Calu3 (cell line): ENCODE results near the gene NUBP1. TPM values are rescaled to one million over a fixed set of nuclear protein-coding genes. Genes with fewer than 3 reads are reported as not detected.
"Not testable (repeated sequence)": the region's sequence is repeated elsewhere in the genome, so short reads cannot be mapped to it uniquely, and the experiment has no call there.

Experiments
- BruUV-seq: library from RNA; stranded (reverse); fragments of 400-500 nt; replicated peaks from 2 replicates; lab custom pipeline; 2021; lab: Mats Ljungman, UMichigan
- CTCF ChIA-PET: fragments of 300-600 bp; sonication (Branson Sonifier 250); formaldehyde crosslinking; loops from one replicate; lab custom pipeline; 2022; ENCODE audit warnings: antibody characterized with exemption; lab: Charles Lee
- DNase-seq: peaks from one replicate; pipeline ENCODE4 v3.0.0; 2022
- H3K27ac Mint-ChIP-seq: one replicate; pipeline ENCODE4 v1.8.0; 2022; ENCODE audit warnings: mixed read lengths; ENCODE audit not compliant: unreplicated experiment
- H3K27me3 Mint-ChIP-seq: one replicate; pipeline ENCODE4 v1.8.0; 2022; ENCODE audit warnings: mixed read lengths; ENCODE audit not compliant: unreplicated experiment
- H3K36me3 Mint-ChIP-seq: one replicate; pipeline ENCODE4 v1.8.0; 2022; ENCODE audit warnings: mild to moderate bottlenecking, moderate library complexity, mixed read lengths; ENCODE audit not compliant: insufficient read depth, unreplicated experiment
- H3K4me1 Mint-ChIP-seq: one replicate; pipeline ENCODE4 v1.8.0; 2022; ENCODE audit warnings: mild to moderate bottlenecking, low read depth, mixed read lengths; ENCODE audit not compliant: unreplicated experiment
- H3K4me3 Mint-ChIP-seq: one replicate; pipeline ENCODE4 v1.8.0; 2022; ENCODE audit warnings: mild to moderate bottlenecking, low read depth, moderate library complexity, mixed read lengths; ENCODE audit not compliant: unreplicated experiment
- H3K9me3 Mint-ChIP-seq: one replicate; pipeline ENCODE4 v1.8.0; 2022; ENCODE audit warnings: low read depth, mixed read lengths; ENCODE audit not compliant: unreplicated experiment
- intact Hi-C: fragments of 100-400 bp; cut with micrococcal nuclease; formaldehyde crosslinking; loops from one replicate; pipeline ENCODE4 v1.10.0; 2022; ENCODE audit not compliant: unreplicated experiment
- total RNA-seq: library from RNA; stranded (reverse); gene quantifications from 2 replicates; pipeline ENCODE4 v1.2.3, GENCODE V29; 2022
- TF ChIP-seq, protein P1 (sequence below): fragments of 200-600 bp; IDR thresholded peaks from one replicate; pipeline ENCODE4 v1.8.0; 2022; ENCODE audit warnings: antibody characterized with exemption; ENCODE audit not compliant: unreplicated experiment

Gene NUBP1
- total RNA-seq, 1 experiment from 2014 or later = 35.9 TPM

- BruUV-seq = no TSS peak
- H3K4me3 Mint-ChIP-seq = no peak overlapping the region
- no peak for DNase-seq
- H3K27ac Mint-ChIP-seq = peak overlapping the region; percentile 43
- H3K4me1 Mint-ChIP-seq = peaks cover 53% of the 10 kb centered on the region
- CTCF ChIA-PET = no interaction called here
- H3K9me3 Mint-ChIP-seq = no peaks in the 10 kb centered on the region
- H3K27me3 Mint-ChIP-seq = no peaks in the 10 kb centered on the region
- peaks cover 13% of the 10 kb centered on the region for H3K36me3 Mint-ChIP-seq
- intact Hi-C loops = no loop called here
- TF ChIP-seq, protein P1, sequence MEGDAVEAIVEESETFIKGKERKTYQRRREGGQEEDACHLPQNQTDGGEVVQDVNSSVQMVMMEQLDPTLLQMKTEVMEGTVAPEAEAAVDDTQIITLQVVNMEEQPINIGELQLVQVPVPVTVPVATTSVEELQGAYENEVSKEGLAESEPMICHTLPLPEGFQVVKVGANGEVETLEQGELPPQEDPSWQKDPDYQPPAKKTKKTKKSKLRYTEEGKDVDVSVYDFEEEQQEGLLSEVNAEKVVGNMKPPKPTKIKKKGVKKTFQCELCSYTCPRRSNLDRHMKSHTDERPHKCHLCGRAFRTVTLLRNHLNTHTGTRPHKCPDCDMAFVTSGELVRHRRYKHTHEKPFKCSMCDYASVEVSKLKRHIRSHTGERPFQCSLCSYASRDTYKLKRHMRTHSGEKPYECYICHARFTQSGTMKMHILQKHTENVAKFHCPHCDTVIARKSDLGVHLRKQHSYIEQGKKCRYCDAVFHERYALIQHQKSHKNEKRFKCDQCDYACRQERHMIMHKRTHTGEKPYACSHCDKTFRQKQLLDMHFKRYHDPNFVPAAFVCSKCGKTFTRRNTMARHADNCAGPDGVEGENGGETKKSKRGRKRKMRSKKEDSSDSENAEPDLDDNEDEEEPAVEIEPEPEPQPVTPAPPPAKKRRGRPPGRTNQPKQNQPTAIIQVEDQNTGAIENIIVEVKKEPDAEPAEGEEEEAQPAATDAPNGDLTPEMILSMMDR = no peak
These were observed 2.8 kb upstream of the NUBP1 start for GRCh38 chr16:10740845-10741208.

DNA sequence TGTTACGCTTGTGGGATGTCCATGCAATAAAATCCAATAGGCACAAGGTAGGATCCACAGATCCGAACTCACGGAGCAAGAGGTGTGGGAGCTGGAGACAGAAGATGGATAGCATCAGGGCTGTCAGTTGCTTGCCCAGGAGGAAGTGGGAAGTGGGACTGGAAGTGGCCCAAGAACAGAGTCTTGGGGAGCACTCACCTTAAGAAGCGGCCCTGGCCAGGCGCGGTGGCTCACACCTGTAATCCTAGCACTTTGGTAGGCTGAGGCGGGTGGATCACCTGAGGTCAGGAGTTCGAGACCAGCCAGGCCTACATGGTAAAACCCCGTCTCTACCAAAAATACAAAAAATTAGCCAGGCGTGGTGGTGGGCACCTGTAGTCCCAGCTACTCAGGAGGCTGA lies 2.4 kb upstream of the NUBP1 start:
- DNase-seq, H3K4me3 Mint-ChIP-seq, H3K9me3 Mint-ChIP-seq, intact Hi-C loops, CTCF ChIA-PET, H3K27ac Mint-ChIP-seq, H3K27me3 Mint-ChIP-seq, BruUV-seq: not testable (repeated sequence)
- peaks cover 13% of the 10 kb centered on the region for H3K36me3 Mint-ChIP-seq
- H3K4me1 Mint-ChIP-seq = peaks cover 53% of the 10 kb centered on the region

DNA sequence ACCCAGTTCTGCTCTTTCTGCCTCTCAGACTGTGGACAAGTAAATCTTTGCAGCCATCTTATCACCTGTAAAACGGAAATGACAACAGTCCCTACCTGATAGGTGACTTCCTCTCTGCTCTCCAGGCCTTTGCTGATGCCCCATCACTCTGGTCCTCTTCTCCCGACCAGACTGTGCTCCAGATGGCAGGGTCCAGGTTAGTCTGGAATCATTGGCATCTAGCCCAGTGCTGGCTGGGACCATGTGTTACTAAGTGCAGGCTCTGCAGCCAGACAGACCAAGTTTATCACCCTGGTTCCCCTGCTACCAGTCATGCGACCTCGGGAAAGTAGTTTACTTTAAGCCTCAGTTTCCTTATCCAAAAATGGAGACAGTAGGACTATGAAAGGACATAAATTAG lies 1.8 kb upstream of the NUBP1 start:
- H3K4me1 Mint-ChIP-seq = peaks cover 53% of the 10 kb centered on the region
- CTCF ChIA-PET = no interaction called here
- peaks cover 13% of the 10 kb centered on the region for H3K36me3 Mint-ChIP-seq
- intact Hi-C loops = no loop called here
- DNase-seq = no peak
- TF ChIP-seq, protein P1 = no peak
- no peak overlapping the region for H3K27ac Mint-ChIP-seq
- H3K27me3 Mint-ChIP-seq = no peaks in the 10 kb centered on the region
- BruUV-seq = no TSS peak
- H3K4me3 Mint-ChIP-seq = no peak overlapping the region
- H3K9me3 Mint-ChIP-seq = no peaks in the 10 kb centered on the region

GRCh38 chr16:10743227-10743609 lies 424 bp upstream of the NUBP1 start:
- TF ChIP-seq, protein P1 = no peak
- H3K4me3 Mint-ChIP-seq = peak overlapping the region; percentile 92
- H3K27me3 Mint-ChIP-seq = no peaks in the 10 kb centered on the region
- intact Hi-C loops = no loop called here
- CTCF ChIA-PET = interaction anchor here (0.7 to 2.1 kb wide), 5 partner anchors 128 to 230 kb away, joined by 5 to 11 read pairs (median 9); partner anchors contain the start of gene DEXI
- peaks cover 47% of the 10 kb centered on the region for H3K4me1 Mint-ChIP-seq
- no peaks in the 10 kb centered on the region for H3K9me3 Mint-ChIP-seq
- peaks cover 17% of the 10 kb centered on the region for H3K36me3 Mint-ChIP-seq
- DNase-seq = no peak
- H3K27ac Mint-ChIP-seq = peak overlapping the region; percentile 96
- BruUV-seq = no TSS peak

- CTCF ChIA-PET = interaction anchor here (0.6 to 2.1 kb wide), 9 partner anchors 21 to 377 kb away, joined by 3 to 11 read pairs (median 5); partner anchors contain the start of genes DEXI and EMP2
- Mint-ChIP-seq H3K27ac (peak overlapping the region; percentile 96), H3K36me3 (peaks cover 21% of the 10 kb centered on the region), H3K4me1 (peaks cover 42% of the 10 kb centered on the region), H3K27me3 (no peaks in the 10 kb centered on the region), H3K9me3 (no peaks in the 10 kb centered on the region), H3K4me3 (peak overlapping the region; percentile 92)
- TSS peak; percentile 82 for BruUV-seq
- intact Hi-C loops = loop anchor here (2.0 kb wide), 2 partner anchors 134 to 174 kb away; no protein-coding TSS in a partner anchor
- TF ChIP-seq, protein P1 = no peak
- DNase-seq = no peak
These were observed 858 bp downstream of the NUBP1 start for GRCh38 chr16:10744370-10745030.
